GM18909 (cell line): ENCODE data around the gene WDR93.
"Not testable (repeated sequence)": the region's sequence is repeated elsewhere in the genome, so short reads cannot be mapped to it uniquely, and the experiment has no call there.

Experiments used
- ATAC-seq: cut with Tn5 transposase; IDR thresholded peaks from one replicate; pipeline ENCODE4 v1.9.1; 2021; ENCODE audit warnings: mild to moderate bottlenecking; ENCODE audit not compliant: unreplicated experiment, poor library complexity

The WDR93 gene

GRCh38 chr15:89783861-89784685, 93.5 kb downstream of the WDR93 start:
- ATAC-seq = no peak

- ATAC-seq = no peak
Measured at GRCh38 chr15:89784686-89784960, 94.0 kb downstream of the WDR93 start.

- ATAC-seq = no peak
Measured at GRCh38 chr15:89785064-89785773, 94.6 kb downstream of the WDR93 start.

GRCh38 chr15:89785774-89786140, 95.1 kb downstream of the WDR93 start:
- ATAC-seq = no peak

GRCh38 chr15:89787944-89788343, 97.3 kb downstream of the WDR93 start:
- no peak for ATAC-seq

- not testable (repeated sequence) for ATAC-seq
Measured at GRCh38 chr15:89788585-89788984, 98.0 kb downstream of the WDR93 start.

- no peak for ATAC-seq
Measured at GRCh38 chr15:89790206-89790605, 99.6 kb downstream of the WDR93 start.

GRCh38 chr15:89790661-89791060, 100.0 kb downstream of the WDR93 start:
- no peak for ATAC-seq

GRCh38 chr15:89792106-89792805, 101.6 kb downstream of the WDR93 start:
- ATAC-seq = no peak
